Activated CD8-positive, alpha-beta T cell treated with anti-CD3 and anti-CD28 coated beads for 36 hours (primary cell): ENCODE measurements around the gene PLXNC1. TPM values are rescaled to one million over a fixed set of nuclear protein-coding genes. Genes with fewer than 3 reads are reported as not detected.

Source experiments
- ATAC-seq: fragments of 200-7000 bp; cut with Tn5 transposase; one replicate; pipeline ENCODE4 v1.10.0; 2021; ENCODE audit warnings: mild to moderate bottlenecking, moderate library complexity
- CTCF ChIA-PET: fragments of 350-600 bp; sonication (Branson Sonifier 250); formaldehyde crosslinking; loops from one replicate; lab custom pipeline; 2021; ENCODE audit warnings: antibody characterized with exemption; lab: Charles Lee
- POLR2A ChIA-PET: fragments of 350-600 bp; sonication (Branson Sonifier 250); formaldehyde crosslinking; loops from one replicate; lab custom pipeline; 2021; ENCODE audit warnings: antibody characterized with exemption; lab: Charles Lee
- DNase-seq: peaks from one replicate; pipeline ENCODE4 v3.0.0-alpha.2; 2020
- H3K27ac Mint-ChIP-seq: one replicate; pipeline ENCODE4 v1.8.0; 2021; ENCODE audit warnings: mild to moderate bottlenecking, mixed read lengths
- H3K27me3 Mint-ChIP-seq: one replicate; pipeline ENCODE4 v1.8.0; 2021; ENCODE audit warnings: mixed read lengths
- H3K36me3 Mint-ChIP-seq: one replicate; pipeline ENCODE4 v1.8.0; 2021; ENCODE audit warnings: low read depth, mixed read lengths
- H3K4me1 Mint-ChIP-seq: one replicate; pipeline ENCODE4 v1.8.0; 2021; ENCODE audit warnings: low read depth, mixed read lengths
- H3K4me3 Mint-ChIP-seq: one replicate; pipeline ENCODE4 v1.8.0; 2021; ENCODE audit warnings: mild to moderate bottlenecking, moderate library complexity, mixed read lengths
- H3K9me3 Mint-ChIP-seq: one replicate; pipeline ENCODE4 v1.8.0; 2021; ENCODE audit warnings: mixed read lengths
- intact Hi-C: fragments of 100-400 bp; cut with micrococcal nuclease; formaldehyde crosslinking; loops from one replicate; pipeline ENCODE4 v1.10.0; 2022
- total RNA-seq, 2 experiments: library from RNA; stranded (reverse); gene quantifications; one replicate each; pipeline ENCODE4 v1.2.3, GENCODE V29; 2021
- TF ChIP-seq, protein P1 (sequence below): fragments of 200-600 bp; IDR thresholded peaks from one replicate; pipeline ENCODE4 v1.8.0; 2022; ENCODE audit warnings: antibody characterized with exemption, mild to moderate bottlenecking

PLXNC1 gene
- total RNA-seq, 2 experiments from 2014 or later: 8.8 to 9.5 TPM

DNA sequence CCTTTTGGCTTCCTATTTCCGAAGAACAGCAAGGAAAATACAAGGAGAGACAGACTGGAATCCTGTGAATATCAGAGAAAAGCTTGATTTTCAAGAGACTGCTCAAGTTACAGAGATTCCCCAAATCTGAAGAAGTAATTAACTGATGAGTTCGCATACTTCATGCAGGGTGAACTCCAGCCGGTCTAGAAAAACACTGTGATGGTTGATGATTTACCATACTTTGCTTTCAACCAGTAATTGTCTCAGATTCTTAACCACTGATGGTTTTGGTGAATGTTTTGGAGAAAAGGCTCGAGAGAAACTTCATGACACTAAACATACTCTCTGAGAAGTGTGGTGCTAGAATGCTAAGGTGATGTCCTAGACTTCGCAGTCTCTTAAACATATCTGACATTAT, 4.4 kb upstream of the PLXNC1 start:
- H3K27me3 Mint-ChIP-seq: peaks cover 17% of the 10 kb centered on the region
- TF ChIP-seq, protein P1, sequence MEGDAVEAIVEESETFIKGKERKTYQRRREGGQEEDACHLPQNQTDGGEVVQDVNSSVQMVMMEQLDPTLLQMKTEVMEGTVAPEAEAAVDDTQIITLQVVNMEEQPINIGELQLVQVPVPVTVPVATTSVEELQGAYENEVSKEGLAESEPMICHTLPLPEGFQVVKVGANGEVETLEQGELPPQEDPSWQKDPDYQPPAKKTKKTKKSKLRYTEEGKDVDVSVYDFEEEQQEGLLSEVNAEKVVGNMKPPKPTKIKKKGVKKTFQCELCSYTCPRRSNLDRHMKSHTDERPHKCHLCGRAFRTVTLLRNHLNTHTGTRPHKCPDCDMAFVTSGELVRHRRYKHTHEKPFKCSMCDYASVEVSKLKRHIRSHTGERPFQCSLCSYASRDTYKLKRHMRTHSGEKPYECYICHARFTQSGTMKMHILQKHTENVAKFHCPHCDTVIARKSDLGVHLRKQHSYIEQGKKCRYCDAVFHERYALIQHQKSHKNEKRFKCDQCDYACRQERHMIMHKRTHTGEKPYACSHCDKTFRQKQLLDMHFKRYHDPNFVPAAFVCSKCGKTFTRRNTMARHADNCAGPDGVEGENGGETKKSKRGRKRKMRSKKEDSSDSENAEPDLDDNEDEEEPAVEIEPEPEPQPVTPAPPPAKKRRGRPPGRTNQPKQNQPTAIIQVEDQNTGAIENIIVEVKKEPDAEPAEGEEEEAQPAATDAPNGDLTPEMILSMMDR: no peak
- no peak overlapping the region for H3K4me3 Mint-ChIP-seq
- DNase-seq (no peak), ATAC-seq (no peak)
- no peaks in the 10 kb centered on the region for H3K36me3 Mint-ChIP-seq
- CTCF ChIA-PET: interaction anchor here (1.1 to 4.9 kb wide), 3 partner anchors 9 to 391 kb away, joined by 3 to 27 read pairs (median 13); no protein-coding TSS in a partner anchor
- H3K27ac Mint-ChIP-seq: no peak overlapping the region
- H3K9me3 Mint-ChIP-seq: no peaks in the 10 kb centered on the region
- peaks cover 14% of the 10 kb centered on the region for H3K4me1 Mint-ChIP-seq
- intact Hi-C loops: no loop called here
- POLR2A ChIA-PET: no interaction called here

DNA sequence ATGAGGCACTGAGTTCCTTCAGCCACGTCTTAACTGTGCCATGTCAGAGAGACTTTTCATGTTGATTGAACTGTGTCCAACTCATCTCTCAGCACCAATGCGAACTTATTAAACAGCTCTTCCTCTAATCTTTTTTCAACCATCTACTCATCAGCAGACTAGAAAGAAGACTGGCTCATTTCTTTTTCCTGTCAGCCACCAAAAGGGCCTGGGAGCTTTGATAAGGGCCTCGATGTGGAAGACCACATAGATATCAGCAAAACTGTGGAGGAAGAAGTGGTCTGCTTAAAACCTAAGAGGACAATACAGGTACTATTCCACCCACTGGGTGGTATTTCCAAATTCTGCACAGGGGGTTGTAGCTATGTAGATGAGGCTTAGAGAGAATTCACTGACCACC, 3.6 kb upstream of the PLXNC1 start:
- Mint-ChIP-seq H3K9me3 (no peaks in the 10 kb centered on the region), H3K4me1 (peaks cover 14% of the 10 kb centered on the region), H3K36me3 (no peaks in the 10 kb centered on the region), H3K27me3 (peaks cover 17% of the 10 kb centered on the region), H3K4me3 (no peak overlapping the region), H3K27ac (no peak overlapping the region)
- intact Hi-C loops: loop anchor here (5.0 kb wide), 3 partner anchors 63 to 163 kb away; no protein-coding TSS in a partner anchor
- ChIA-PET POLR2A (no interaction called here), CTCF (interaction anchor here (1.1 to 4.9 kb wide), 4 partner anchors 10 to 390 kb away, joined by 3 to 27 read pairs (median 9); no protein-coding TSS in a partner anchor)
- DNase-seq: no peak
- TF ChIP-seq, protein P1: no peak
- ATAC-seq: no peak

DNA sequence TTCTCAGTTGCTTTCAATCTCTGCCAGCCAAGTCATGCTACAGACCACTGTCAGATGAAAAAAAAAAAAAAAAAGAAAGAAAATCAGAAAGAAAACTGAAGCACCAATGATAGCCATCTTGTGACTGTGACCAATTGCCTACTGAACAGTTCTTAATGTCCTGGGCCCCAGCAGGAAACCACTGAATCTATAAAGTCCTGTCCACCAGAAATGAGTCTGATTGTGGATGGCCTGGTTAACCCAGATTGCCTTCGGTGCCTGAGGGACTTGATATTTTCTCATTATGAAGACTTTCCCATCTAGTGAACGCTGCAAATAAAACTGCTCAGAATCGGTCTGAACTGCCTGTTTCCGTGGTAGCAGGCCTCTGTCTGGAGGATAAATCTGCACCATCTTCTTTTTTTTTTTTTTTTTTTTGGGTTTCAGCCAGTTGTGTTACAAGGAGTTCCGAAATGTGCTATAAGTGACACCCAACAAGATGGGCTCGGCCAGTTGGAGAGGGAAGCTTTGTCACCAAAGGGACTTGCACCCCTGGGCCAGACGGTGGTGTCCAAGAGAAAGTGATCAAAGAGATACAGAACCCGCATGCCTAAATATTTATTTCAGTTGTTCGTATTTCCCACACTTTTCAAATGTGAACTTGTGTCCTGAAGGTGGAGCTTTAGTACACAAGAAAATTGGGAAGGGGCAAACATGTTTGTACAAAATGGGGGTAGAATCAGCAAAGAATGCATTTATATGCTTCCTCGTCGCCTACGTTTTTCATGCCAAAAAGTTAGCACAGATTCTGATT, 3.0 kb upstream of the PLXNC1 start:
- no peaks in the 10 kb centered on the region for H3K9me3 Mint-ChIP-seq
- no peak for ATAC-seq
- peaks cover 16% of the 10 kb centered on the region for H3K4me1 Mint-ChIP-seq
- H3K36me3 Mint-ChIP-seq: no peaks in the 10 kb centered on the region
- H3K4me3 Mint-ChIP-seq: no peak overlapping the region
- peaks cover 17% of the 10 kb centered on the region for H3K27me3 Mint-ChIP-seq
- no peak overlapping the region for H3K27ac Mint-ChIP-seq
- intact Hi-C loops: loop anchor here (5.0 kb wide), 3 partner anchors 62 to 162 kb away; no protein-coding TSS in a partner anchor
- ChIA-PET POLR2A (no interaction called here), CTCF (interaction anchor here (0.8 to 4.9 kb wide), 8 partner anchors 9 to 389 kb away, joined by 3 to 27 read pairs (median 4); no protein-coding TSS in a partner anchor)
- DNase-seq: no peak
- TF ChIP-seq, protein P1: peak; percentile 29

DNA sequence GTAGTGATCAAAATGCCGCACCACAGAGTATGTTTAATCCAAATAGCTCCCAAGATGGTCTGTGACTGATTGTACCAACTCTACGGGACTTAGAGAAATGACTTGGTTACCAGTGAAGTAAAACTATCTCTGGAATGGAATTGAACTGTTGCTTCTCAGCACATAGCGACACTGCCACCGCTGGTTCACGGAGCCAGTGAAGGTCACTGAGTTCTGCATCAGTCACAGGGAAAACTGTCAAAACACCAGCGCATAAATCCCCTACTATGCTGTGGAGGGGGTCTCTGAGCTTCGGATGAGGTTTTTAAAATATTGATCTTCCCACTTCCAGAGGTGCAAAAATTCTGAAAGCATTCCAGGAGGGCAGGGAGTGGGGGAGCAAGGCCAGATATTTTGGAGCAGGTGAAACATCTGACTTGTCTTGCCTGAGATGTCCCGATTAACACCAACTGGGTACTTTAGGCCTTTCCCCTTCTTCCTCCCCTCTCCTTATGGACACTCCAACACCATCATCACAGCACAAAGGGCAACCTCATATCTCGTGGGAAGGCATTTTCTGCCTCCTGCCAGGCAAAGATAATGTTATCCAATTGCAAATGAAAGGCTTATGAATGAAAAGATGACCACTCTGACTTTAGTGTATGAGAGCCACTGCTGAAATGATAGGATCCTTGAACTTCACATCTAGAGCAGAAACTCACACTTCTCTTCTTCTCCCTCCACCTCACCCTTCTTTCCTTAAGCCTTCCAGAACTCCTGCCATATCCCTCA, 2.0 kb upstream of the PLXNC1 start:
- no peaks in the 10 kb centered on the region for H3K36me3 Mint-ChIP-seq
- peaks cover 17% of the 10 kb centered on the region for H3K27me3 Mint-ChIP-seq
- ATAC-seq (no peak), DNase-seq (no peak)
- intact Hi-C loops: loop anchor here (5.0 kb wide), 3 partner anchors 61 to 161 kb away; no protein-coding TSS in a partner anchor
- H3K9me3 Mint-ChIP-seq: no peaks in the 10 kb centered on the region
- TF ChIP-seq, protein P1: no peak
- CTCF ChIA-PET: interaction anchor here (0.9 to 4.9 kb wide), 7 partner anchors 10 to 388 kb away, joined by 3 to 27 read pairs (median 5); no protein-coding TSS in a partner anchor
- H3K4me1 Mint-ChIP-seq: peaks cover 24% of the 10 kb centered on the region
- H3K4me3 Mint-ChIP-seq: no peak overlapping the region
- POLR2A ChIA-PET: no interaction called here
- no peak overlapping the region for H3K27ac Mint-ChIP-seq
